Stimulated activated naive CD8-positive, alpha-beta T cell treated with anti-CD3 and anti-CD28 coated beads, Interleukin-15, Interleukin-2, amounts not matched to agents 100 ng/mL and 50 ng/mL, for 24 hours (primary cell): ENCODE measurements around the gene NCAM1.

Experiments used
- H3K27ac Mint-ChIP-seq: one replicate; pipeline ENCODE4 v1.8.0; 2021; ENCODE audit warnings: mild to moderate bottlenecking, mixed read lengths
- H3K27me3 Mint-ChIP-seq: one replicate; pipeline ENCODE4 v1.8.0; 2021; ENCODE audit warnings: mixed read lengths
- H3K36me3 Mint-ChIP-seq: one replicate; pipeline ENCODE4 v1.8.0; 2021; ENCODE audit warnings: low read depth, mixed read lengths
- H3K4me1 Mint-ChIP-seq: one replicate; pipeline ENCODE4 v1.8.0; 2021; ENCODE audit warnings: low read depth, mixed read lengths
- H3K4me3 Mint-ChIP-seq: one replicate; pipeline ENCODE4 v1.8.0; 2021; ENCODE audit warnings: mild to moderate bottlenecking, mixed read lengths
- H3K9me3 Mint-ChIP-seq: one replicate; pipeline ENCODE4 v1.8.0; 2021; ENCODE audit warnings: mixed read lengths

NCAM1 gene

DNA sequence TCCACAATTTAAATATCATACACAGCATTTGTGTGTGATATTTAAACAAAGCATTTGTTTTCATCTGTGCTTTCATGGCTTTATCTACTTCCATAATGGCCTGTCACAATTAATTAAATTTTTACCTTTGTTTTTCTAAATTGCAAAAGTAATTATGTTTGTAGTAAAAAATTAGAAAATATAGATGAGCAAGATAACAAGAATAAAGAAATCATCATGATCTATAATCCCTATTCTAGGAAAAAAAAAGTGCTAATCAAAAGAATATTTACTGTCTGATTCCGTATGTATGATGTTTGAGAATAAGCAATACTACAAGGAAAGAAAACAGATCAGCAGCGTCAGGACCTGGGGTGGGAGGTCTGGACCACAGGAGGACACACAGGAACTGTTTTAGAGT, 149.9 kb downstream of the NCAM1 start:
- Mint-ChIP-seq H3K36me3 (no peaks in the 10 kb centered on the region), H3K9me3 (no peaks in the 10 kb centered on the region), H3K4me1 (no peaks in the 10 kb centered on the region), H3K27me3 (peaks cover 7% of the 10 kb centered on the region), H3K27ac (no peak overlapping the region), H3K4me3 (no peak overlapping the region)

DNA sequence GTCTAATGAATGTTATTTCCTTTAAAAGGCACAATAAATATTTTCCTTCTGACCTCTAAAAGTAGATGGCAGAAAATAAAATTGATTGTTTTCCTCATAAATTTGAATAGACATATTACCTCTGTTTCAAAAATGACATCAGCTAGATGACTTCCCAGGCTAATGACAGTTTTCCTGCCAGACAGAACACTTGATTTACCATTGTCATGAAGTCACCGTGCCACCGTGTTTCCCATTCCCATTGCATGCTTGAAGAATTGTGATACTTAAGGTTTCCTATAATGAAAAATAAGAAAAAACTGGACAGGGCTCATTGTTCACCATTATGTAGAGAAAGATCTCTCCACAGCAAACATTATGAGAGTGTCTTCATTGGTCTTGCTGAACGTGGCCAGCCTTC, 151.1 kb downstream of the NCAM1 start:
- Mint-ChIP-seq H3K4me1 (no peaks in the 10 kb centered on the region), H3K36me3 (no peaks in the 10 kb centered on the region), H3K27me3 (peaks cover 10% of the 10 kb centered on the region), H3K27ac (no peak overlapping the region), H3K4me3 (no peak overlapping the region), H3K9me3 (no peaks in the 10 kb centered on the region)

DNA sequence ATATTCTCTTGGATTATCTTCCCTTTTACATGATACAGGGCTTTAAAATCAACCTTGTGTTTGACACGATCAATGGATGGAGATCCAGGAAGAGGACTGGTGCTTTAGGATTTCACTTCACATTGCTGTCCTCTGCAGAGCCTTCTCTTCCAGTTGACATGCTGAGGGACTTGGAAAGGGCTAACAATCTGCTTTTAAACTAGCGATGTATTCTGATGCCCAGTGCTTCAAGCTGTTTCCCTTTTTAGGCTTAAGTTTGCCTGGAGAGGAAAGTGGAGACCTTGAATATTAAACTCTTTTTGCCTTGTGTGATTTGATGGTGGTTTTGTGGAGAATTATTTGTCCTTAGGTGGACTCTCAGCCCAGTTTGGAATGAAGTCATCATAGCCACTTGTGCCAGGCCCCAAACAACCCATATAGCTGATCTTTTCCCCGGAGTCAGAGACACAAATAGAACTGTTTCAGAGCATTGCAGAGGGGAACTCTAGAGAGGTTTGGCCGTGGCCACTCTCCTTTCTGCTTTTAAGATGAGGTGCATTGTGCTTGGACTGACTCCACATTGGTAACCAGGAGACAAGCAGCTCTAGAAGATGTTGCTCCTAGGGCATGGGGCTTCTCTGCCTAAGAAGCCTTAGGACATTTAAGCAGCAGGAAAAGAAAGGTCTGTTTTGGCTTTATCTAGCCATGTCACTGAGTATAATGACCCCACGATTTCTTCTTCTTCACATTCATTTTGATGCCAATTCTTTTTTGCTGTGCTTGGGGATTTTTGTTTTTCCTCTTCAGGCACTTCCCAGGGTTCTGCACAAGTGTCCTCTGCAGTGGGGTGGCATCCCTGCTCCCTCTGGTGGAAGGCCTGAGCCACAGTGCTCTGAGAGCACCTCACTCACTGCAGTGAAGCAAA, 152.8 kb downstream of the NCAM1 start:
- Mint-ChIP-seq H3K27ac (no peak overlapping the region), H3K36me3 (no peaks in the 10 kb centered on the region), H3K9me3 (no peaks in the 10 kb centered on the region), H3K4me1 (no peaks in the 10 kb centered on the region), H3K27me3 (peaks cover 15% of the 10 kb centered on the region), H3K4me3 (no peak overlapping the region)

DNA sequence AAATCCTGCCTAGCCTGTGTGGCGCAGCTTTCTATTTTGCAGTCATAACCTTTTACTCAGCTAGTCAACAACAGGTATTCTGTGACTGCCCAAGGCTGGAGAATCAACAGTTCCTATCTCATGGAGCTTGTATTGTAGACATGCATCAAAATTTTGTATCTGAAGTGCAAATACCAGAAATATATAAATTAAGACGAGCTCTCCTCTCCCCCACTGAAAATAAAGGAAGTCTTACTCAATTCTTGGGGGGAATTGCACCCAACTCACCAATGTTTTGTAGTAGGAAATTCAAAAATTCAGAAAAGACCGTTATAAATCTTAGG, 153.4 kb downstream of the NCAM1 start:
- Mint-ChIP-seq H3K27me3 (peaks cover 12% of the 10 kb centered on the region), H3K4me1 (no peaks in the 10 kb centered on the region), H3K36me3 (no peaks in the 10 kb centered on the region), H3K27ac (no peak overlapping the region), H3K9me3 (no peaks in the 10 kb centered on the region), H3K4me3 (no peak overlapping the region)

DNA sequence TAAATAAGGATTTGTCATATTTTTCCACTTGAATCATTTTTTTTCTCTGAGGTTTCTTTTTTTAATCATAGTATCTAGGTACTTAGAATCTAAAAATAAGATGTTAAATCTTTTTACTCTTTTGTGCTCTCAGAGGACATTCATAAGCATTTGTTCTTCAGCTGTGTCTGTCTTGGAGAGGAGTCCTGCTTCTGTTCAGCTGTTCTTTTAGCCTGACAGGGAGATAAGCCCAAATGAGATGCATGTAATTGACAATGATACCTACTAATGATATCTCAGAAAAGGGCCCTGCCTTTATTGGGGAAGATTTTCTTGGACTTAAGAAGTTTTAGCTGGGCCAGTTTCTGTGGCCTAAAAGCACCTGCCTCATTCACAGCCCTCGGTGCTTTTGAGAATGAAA, 156.9 kb downstream of the NCAM1 start:
- Mint-ChIP-seq H3K9me3 (no peaks in the 10 kb centered on the region), H3K4me1 (no peaks in the 10 kb centered on the region), H3K4me3 (no peak overlapping the region), H3K27me3 (peaks cover 18% of the 10 kb centered on the region), H3K27ac (no peak overlapping the region), H3K36me3 (no peaks in the 10 kb centered on the region)

DNA sequence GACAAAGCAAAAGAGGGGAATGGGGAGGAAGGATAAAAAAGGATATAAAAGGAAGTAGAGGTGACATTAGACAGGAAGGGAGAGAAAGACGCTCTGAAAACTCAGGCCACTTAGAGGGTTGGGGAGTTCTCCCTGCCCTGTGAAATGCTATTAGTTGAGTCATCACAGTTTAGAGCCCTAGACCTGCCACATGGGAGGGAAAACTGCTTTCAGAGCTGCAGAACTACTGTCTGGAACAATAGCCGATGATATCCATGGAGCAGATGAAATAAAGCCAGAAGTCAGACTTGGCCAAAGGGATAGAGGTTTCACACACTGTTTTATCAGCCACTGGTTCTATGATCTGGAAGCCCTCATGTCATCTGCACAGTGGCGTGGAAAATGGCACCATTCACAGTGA, 157.9 kb downstream of the NCAM1 start:
- Mint-ChIP-seq H3K4me3 (no peak overlapping the region), H3K27me3 (peaks cover 18% of the 10 kb centered on the region), H3K9me3 (no peaks in the 10 kb centered on the region), H3K4me1 (no peaks in the 10 kb centered on the region), H3K36me3 (no peaks in the 10 kb centered on the region), H3K27ac (no peak overlapping the region)

DNA sequence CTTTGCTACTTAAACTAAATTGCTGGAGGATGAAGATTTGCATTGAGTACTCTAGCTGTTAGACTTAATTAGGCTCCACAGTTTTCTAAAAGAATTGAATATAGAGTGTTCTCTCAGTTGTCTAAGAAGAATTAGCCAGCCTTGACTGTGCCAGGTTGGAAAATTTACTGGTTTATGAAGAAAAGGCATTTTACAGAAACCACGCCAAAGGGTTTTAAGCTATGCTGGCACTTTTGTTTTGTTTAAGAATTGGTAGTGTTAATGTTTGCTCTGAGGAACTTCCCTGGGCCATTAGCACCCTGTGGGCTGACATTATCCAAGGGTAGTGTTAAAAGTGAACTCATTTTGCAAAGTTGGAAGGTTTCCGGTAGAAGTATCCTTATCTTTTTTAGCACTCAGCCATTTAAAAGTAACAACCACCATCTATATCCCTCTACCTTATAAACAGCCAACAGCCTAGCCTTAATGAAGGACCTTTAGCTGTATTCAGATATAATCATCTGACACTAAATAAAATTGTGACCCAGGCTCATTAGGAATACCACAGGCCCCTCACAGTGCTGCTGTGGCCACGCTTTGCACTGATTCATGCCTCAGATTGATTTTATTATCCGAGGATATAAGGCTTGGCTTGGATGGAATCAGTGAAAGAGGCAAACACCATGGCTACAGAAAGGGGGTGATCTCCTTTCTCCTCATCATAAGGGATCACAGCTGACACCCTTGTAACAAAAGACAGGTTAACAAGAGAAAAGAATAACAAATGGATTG, 158.9 kb downstream of the NCAM1 start:
- no peak overlapping the region for H3K27ac Mint-ChIP-seq
- H3K27me3 Mint-ChIP-seq = peaks cover 18% of the 10 kb centered on the region
- no peaks in the 10 kb centered on the region for H3K36me3 Mint-ChIP-seq
- no peaks in the 10 kb centered on the region for H3K4me1 Mint-ChIP-seq
- no peak overlapping the region for H3K4me3 Mint-ChIP-seq
- no peaks in the 10 kb centered on the region for H3K9me3 Mint-ChIP-seq

DNA sequence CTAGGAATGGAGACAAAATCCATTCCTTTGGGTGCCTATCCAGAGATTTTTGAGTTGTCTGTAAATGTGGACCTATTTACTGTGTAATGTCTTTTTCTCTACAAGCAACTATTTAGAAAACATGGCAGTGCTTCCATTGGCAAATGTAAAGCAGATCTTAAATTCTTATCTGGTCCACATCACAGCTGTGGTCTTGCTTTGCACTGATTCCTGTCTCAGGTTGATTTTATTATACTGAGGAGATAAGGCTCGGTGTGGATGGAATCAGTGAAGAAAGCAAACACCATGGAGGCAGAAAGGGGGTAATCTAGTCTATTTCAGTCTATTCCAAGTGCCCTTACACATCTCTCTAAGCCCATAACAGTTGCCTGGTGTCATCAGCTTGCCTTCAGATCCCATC, 160.5 kb downstream of the NCAM1 start:
- Mint-ChIP-seq H3K4me3 (no peak overlapping the region), H3K36me3 (no peaks in the 10 kb centered on the region), H3K4me1 (no peaks in the 10 kb centered on the region), H3K27ac (no peak overlapping the region), H3K9me3 (no peaks in the 10 kb centered on the region), H3K27me3 (peaks cover 17% of the 10 kb centered on the region)

DNA sequence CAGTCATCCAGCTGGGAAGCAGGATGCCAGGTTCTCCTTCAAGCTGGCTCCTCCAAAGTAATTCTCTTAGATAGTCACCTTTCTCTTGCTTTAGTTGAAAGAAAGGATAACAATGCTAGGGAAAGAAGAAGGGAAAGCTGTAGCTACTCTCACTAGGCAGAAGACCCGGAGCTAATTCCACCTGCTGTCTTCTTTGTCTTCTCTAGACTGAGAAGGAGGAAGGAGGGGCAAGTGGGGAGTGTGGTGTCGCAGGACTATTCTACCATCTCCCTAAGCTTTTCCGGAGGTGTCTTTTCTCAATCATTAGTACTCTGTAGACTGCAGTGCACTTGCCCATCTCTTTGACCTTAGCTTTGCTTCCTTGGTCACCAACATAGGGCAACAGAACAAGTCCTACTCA, 162.8 kb downstream of the NCAM1 start:
- Mint-ChIP-seq H3K36me3 (no peaks in the 10 kb centered on the region), H3K9me3 (no peaks in the 10 kb centered on the region), H3K4me1 (no peaks in the 10 kb centered on the region), H3K4me3 (no peak overlapping the region), H3K27me3 (peaks cover 6% of the 10 kb centered on the region), H3K27ac (no peak overlapping the region)

DNA sequence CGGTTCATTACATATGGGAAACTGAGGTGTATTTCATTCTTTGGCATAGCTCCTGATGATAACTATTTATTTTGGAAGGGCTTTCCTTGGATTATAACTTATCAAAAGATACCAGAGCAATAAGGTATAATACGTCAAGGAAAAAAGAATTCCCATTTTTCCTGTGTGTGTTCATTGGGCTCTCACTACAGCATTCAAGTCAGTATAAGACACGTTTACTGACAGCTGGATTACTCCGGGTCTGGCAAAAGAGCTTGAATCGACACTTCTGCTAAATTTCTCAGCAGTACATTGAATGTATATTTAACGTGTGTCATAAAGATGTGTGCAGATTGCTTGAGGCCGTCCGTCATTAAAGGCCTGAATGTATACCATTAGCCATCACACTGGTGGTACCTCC, 163.4 kb downstream of the NCAM1 start:
- H3K4me3 Mint-ChIP-seq = no peak overlapping the region
- H3K9me3 Mint-ChIP-seq = no peaks in the 10 kb centered on the region
- H3K4me1 Mint-ChIP-seq = no peaks in the 10 kb centered on the region
- peaks cover 6% of the 10 kb centered on the region for H3K27me3 Mint-ChIP-seq
- no peaks in the 10 kb centered on the region for H3K36me3 Mint-ChIP-seq
- H3K27ac Mint-ChIP-seq = no peak overlapping the region

DNA sequence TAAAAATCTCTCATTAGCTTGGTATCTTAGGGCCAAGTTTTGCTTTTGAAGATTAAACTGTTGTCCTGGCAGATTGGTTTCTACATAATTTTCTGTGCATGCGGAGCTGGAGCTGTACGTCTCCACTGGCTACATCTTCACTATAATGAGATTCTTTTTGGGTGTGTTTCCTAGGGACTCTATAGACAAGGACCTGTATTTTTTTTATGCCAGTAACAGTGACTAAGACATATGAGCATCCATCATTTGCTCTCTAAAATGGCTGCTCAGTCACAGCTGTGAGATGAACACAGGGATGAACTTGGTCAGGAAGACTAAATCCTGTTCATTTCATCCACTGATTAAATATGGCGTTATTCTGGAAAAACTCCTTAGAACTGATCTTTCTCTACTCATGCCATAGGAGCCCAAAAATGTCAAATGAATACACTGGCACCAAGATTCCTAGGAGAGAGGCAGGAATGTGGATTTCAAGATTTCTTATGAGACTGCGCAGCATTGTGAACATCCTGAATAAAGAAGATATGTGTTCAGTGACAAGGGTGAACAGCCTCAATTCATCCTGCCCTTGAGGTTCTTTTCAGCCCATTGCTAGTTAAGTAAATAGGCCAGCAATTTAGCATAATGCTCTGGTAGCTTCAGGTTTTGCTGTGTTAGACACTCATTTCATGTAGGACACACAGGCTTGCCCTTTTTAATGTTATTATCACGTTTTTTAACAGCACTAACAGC, 168.2 kb downstream of the NCAM1 start:
- Mint-ChIP-seq H3K9me3 (no peaks in the 10 kb centered on the region), H3K27me3 (peaks cover 10% of the 10 kb centered on the region), H3K4me1 (no peaks in the 10 kb centered on the region), H3K36me3 (no peaks in the 10 kb centered on the region), H3K4me3 (no peak overlapping the region), H3K27ac (no peak overlapping the region)

DNA sequence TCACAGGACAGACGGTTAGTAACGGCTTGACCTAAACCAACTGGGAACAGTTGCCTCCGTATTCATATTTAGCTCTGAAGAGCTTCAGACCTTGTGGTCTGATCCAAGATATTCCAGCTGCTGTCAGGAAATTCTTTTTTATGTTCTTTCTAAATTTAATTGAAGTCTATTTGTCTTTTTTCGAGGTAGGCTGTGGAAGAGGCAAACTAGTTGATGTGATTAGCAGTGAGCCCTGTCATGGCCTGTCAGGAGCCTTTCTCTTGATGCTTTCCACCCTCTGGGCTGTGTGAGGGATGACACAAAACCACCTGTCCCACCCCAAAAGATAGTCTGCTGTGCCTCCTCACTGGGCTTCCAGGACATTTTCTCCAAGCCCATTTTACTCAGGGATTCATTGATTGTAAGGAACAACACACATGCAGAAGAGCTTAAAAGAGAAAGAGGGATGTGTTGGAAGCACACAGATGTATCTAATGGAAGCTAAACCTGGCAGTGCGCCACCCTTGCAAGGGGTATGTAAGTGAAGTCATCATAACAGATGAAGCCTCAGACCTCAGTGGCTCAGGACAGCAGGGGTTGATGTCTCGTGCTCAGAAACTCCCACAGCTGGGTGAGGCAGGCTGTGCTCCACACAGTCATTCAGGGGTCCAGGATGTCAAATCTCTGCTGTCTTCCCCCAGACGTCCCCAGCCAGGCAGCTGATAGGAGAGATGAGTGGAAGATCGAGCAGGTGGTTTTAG, 170.0 kb downstream of the NCAM1 start:
- no peaks in the 10 kb centered on the region for H3K4me1 Mint-ChIP-seq
- no peaks in the 10 kb centered on the region for H3K9me3 Mint-ChIP-seq

DNA sequence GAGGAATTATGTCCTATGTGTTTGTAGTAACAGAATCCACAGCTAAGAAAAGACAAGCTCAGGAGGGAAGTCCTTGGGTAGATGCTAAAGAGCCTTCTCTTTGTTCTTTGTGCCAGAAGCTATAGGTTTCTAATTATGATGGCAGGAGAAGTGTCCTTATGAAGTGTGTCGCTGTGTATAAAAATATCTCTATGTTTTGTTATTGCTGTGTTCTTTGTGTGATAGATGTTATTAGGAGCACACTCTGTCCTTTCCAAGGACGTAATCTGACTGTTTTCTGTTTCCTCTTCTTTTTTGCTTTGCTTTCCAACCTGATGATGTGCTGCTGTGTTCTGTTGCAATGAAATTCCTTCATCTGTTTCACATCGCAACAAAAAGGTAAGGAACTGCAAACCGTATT, 171.9 kb downstream of the NCAM1 start:
- Mint-ChIP-seq H3K36me3 (no peaks in the 10 kb centered on the region), H3K9me3 (no peaks in the 10 kb centered on the region), H3K4me1 (no peaks in the 10 kb centered on the region), H3K4me3 (no peak overlapping the region), H3K27me3 (peaks cover 18% of the 10 kb centered on the region), H3K27ac (no peak overlapping the region)

More for the DNA sequence above, 170.0 kb downstream of the NCAM1 start:
- Mint-ChIP-seq H3K27ac (no peak overlapping the region), H3K27me3 (peaks cover 13% of the 10 kb centered on the region), H3K4me3 (no peak overlapping the region), H3K36me3 (no peaks in the 10 kb centered on the region)

DNA sequence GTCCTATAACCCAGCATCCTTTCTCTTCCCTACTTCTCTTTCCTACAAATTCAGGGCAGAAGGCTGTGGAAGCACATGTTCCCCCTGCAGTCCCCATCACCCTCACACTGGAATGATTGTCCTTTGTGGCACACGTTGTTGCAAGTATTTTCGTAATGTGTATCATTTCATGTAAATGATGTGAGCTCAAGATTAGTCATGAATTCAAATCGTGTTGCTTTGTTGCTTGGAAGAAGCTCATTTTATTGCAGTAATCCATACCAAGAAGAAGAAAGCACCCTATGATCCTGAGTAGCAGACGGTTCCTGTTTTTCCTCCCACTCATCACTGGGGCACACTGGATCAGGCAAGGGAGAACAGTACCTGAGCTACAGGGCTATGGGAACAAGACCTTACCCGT, 173.4 kb downstream of the NCAM1 start:
- no peaks in the 10 kb centered on the region for H3K36me3 Mint-ChIP-seq
- H3K4me3 Mint-ChIP-seq = no peak overlapping the region
- H3K9me3 Mint-ChIP-seq = no peaks in the 10 kb centered on the region
- H3K27ac Mint-ChIP-seq = no peak overlapping the region
- no peaks in the 10 kb centered on the region for H3K4me1 Mint-ChIP-seq
- peaks cover 25% of the 10 kb centered on the region for H3K27me3 Mint-ChIP-seq
